HEK293 (cell line): ENCODE data around the gene DCLK1.

Source experiments
- FEZF1 ChIP-seq: fragments of 450-650 bp; formaldehyde crosslinking; IDR thresholded peaks from 2 replicates; pipeline ENCODE4 v1.5.1; 2016; ENCODE audit warnings: missing biosample characterization, missing genetic modification characterization
- GFI1B ChIP-seq: fragments of 450-650 bp; formaldehyde crosslinking; IDR thresholded peaks from 2 replicates; pipeline ENCODE4 v1.5.1; 2016; ENCODE audit warnings: missing biosample characterization, missing genetic modification characterization
- HOXA7 ChIP-seq: sonication (generic); formaldehyde crosslinking; IDR thresholded peaks from 2 replicates; pipeline ENCODE4 v1.8.1; 2022; ENCODE audit warnings: missing genetic modification reagents, borderline replicate concordance
- IKZF3 ChIP-seq: fragments of 450-650 bp; IDR thresholded peaks from 2 replicates; pipeline ENCODE4 v1.5.0; 2018; ENCODE audit warnings: missing biosample characterization, mild to moderate bottlenecking, missing genetic modification characterization, moderate library complexity
- KLF10 ChIP-seq: fragments of 450-650 bp; IDR thresholded peaks from 2 replicates; pipeline ENCODE4 v1.5.1; 2018; ENCODE audit warnings: missing biosample characterization, mild to moderate bottlenecking, missing genetic modification characterization
- TRIM28 ChIP-seq: IDR thresholded peaks from 2 replicates; pipeline ENCODE4 v1.6.1; 2011; ENCODE audit warnings: low read length, control low read depth, borderline replicate concordance
- ZBTB8A ChIP-seq: fragments of 450-650 bp; formaldehyde crosslinking; IDR thresholded peaks from 2 replicates; pipeline ENCODE4 v1.5.1; 2016; ENCODE audit warnings: missing biosample characterization, missing genetic modification characterization
- ZFHX2 ChIP-seq: fragments of 450-650 bp; formaldehyde crosslinking; conservative IDR thresholded peaks from 2 replicates; pipeline ENCODE4 v1.5.1; 2016; ENCODE audit warnings: missing biosample characterization, missing genetic modification characterization
- ZNF19 ChIP-seq: fragments of 450-650 bp; formaldehyde crosslinking; IDR thresholded peaks from 2 replicates; pipeline ENCODE4; 2016; ENCODE audit warnings: missing biosample characterization, missing genetic modification characterization, low read depth
- ZNF214 ChIP-seq: fragments of 450-650 bp; formaldehyde crosslinking; IDR thresholded peaks from 2 replicates; pipeline ENCODE4 v1.5.1; 2017; ENCODE audit warnings: missing biosample characterization, mild to moderate bottlenecking, missing genetic modification characterization, borderline replicate concordance
- ZNF23 ChIP-seq: fragments of 450-650 bp; formaldehyde crosslinking; IDR thresholded peaks from 2 replicates; pipeline ENCODE4 v1.5.1; 2016; ENCODE audit warnings: missing biosample characterization, missing genetic modification characterization, borderline replicate concordance
- ZNF266 ChIP-seq: fragments of 450-650 bp; formaldehyde crosslinking; IDR thresholded peaks from 2 replicates; pipeline ENCODE4 v1.5.1; 2016; ENCODE audit warnings: missing biosample characterization, missing genetic modification characterization, low read depth
- ZNF311 ChIP-seq: fragments of 450-650 bp; formaldehyde crosslinking; IDR thresholded peaks from 2 replicates; pipeline ENCODE4 v1.5.1; 2017; ENCODE audit warnings: missing biosample characterization, missing genetic modification characterization, borderline replicate concordance
- ZNF354C ChIP-seq: fragments of 450-650 bp; formaldehyde crosslinking; IDR thresholded peaks from 2 replicates; pipeline ENCODE4 v1.5.1; 2016; ENCODE audit warnings: missing biosample characterization, missing genetic modification characterization, low read depth, borderline replicate concordance
- ZNF366 ChIP-seq: fragments of 450-650 bp; formaldehyde crosslinking; conservative IDR thresholded peaks from 2 replicates; pipeline ENCODE4 v1.5.1; 2016; ENCODE audit warnings: missing biosample characterization, missing genetic modification characterization
- ZNF37A ChIP-seq: fragments of 450-650 bp; IDR thresholded peaks from 2 replicates; pipeline ENCODE4 v1.5.1; 2018; ENCODE audit warnings: missing biosample characterization, missing genetic modification characterization
- ZNF48 ChIP-seq: fragments of 450-650 bp; formaldehyde crosslinking; IDR thresholded peaks from 2 replicates; pipeline ENCODE4 v1.5.1; 2016; ENCODE audit warnings: missing biosample characterization, missing genetic modification characterization
- ZNF510 ChIP-seq: fragments of 450-650 bp; formaldehyde crosslinking; IDR thresholded peaks from 2 replicates; pipeline ENCODE4 v1.5.1; 2018; ENCODE audit warnings: mild to moderate bottlenecking, missing genetic modification characterization, missing biosample characterization; ENCODE audit not compliant: insufficient replicate concordance
- ZNF549 ChIP-seq: fragments of 450-650 bp; IDR thresholded peaks from 2 replicates; pipeline ENCODE4 v1.5.1; 2018; ENCODE audit warnings: missing biosample characterization, missing genetic modification characterization, mild to moderate bottlenecking, inconsistent platforms, moderate library complexity
- ZNF623 ChIP-seq: fragments of 450-650 bp; formaldehyde crosslinking; IDR thresholded peaks from 2 replicates; pipeline ENCODE4 v1.5.1; 2016; ENCODE audit warnings: missing biosample characterization, missing genetic modification characterization
- ZNF658 ChIP-seq: fragments of 450-650 bp; formaldehyde crosslinking; IDR thresholded peaks from 2 replicates; pipeline ENCODE4; 2016; ENCODE audit warnings: missing biosample characterization, missing genetic modification characterization
- ZNF76 ChIP-seq: fragments of 450-650 bp; formaldehyde crosslinking; IDR thresholded peaks from 2 replicates; pipeline ENCODE4; 2016; ENCODE audit warnings: low read depth, missing biosample characterization, missing genetic modification characterization, borderline replicate concordance
- ZNF837 ChIP-seq: fragments of 450-650 bp; formaldehyde crosslinking; IDR thresholded peaks from 2 replicates; pipeline ENCODE4 v1.5.1; 2016; ENCODE audit warnings: missing biosample characterization, missing genetic modification characterization
- TF ChIP-seq, protein P1 (sequence below): fragments of 450-650 bp; IDR thresholded peaks from 2 replicates; pipeline ENCODE4 v1.5.1; 2018; ENCODE audit warnings: missing biosample characterization, mild to moderate bottlenecking, missing genetic modification characterization
- TF ChIP-seq, protein P2 (sequence below): fragments of 450-650 bp; formaldehyde crosslinking; IDR thresholded peaks from 2 replicates; pipeline ENCODE4 v1.5.1; 2017; ENCODE audit warnings: missing biosample characterization, missing genetic modification characterization
- TF ChIP-seq, protein P3 (sequence below): fragments of 450-650 bp; formaldehyde crosslinking; IDR thresholded peaks from 2 replicates; pipeline ENCODE4 v1.5.1; 2016; ENCODE audit warnings: missing biosample characterization, missing genetic modification characterization
- TF ChIP-seq, protein P4 (sequence below): fragments of 450-650 bp; formaldehyde crosslinking; IDR thresholded peaks from 2 replicates; pipeline ENCODE4 v1.5.1; 2017; ENCODE audit warnings: missing biosample characterization, mild to moderate bottlenecking, missing genetic modification characterization, moderate library complexity
- TF ChIP-seq, protein P5 (sequence below): fragments of 450-650 bp; formaldehyde crosslinking; IDR thresholded peaks from 2 replicates; pipeline ENCODE4 v1.5.1; 2017; ENCODE audit warnings: missing biosample characterization, missing genetic modification characterization
- TF ChIP-seq, protein P6 (sequence below): IDR thresholded peaks from 2 replicates; pipeline ENCODE4 v1.6.1; 2011; ENCODE audit warnings: mild to moderate bottlenecking, low read depth, low read length, borderline replicate concordance

DCLK1 gene

DNA sequence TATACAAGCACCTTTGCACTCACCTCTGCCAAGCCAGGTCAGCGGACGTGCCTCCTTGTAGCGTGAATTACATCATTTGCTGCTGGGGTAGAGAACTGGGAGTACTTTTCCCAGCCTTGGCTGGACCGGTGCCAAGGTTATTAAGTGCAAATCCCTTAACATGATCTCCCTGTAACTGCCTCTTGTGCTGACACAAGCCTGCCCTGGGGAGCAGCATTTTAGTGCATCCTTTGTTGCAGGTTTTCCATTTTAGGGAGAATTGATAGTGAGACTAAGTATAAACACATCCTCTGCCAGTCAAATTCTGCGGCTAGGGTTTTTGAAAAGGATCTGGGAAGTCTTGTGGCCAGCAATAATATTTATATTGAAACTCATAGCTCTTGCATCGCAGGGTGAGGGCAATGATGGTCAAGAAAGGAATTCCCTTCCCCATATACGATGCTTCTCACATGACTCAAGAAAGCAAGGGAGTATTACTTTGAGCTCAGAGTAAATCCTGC is 32.7 kb upstream of the DCLK1 start (continued):
- TF ChIP-seq, protein P1, sequence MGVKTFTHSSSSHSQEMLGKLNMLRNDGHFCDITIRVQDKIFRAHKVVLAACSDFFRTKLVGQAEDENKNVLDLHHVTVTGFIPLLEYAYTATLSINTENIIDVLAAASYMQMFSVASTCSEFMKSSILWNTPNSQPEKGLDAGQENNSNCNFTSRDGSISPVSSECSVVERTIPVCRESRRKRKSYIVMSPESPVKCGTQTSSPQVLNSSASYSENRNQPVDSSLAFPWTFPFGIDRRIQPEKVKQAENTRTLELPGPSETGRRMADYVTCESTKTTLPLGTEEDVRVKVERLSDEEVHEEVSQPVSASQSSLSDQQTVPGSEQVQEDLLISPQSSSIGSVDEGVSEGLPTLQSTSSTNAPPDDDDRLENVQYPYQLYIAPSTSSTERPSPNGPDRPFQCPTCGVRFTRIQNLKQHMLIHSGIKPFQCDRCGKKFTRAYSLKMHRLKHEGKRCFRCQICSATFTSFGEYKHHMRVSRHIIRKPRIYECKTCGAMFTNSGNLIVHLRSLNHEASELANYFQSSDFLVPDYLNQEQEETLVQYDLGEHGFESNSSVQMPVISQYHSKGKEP (tag by site-specific recombination): peak; percentile 100
- 0 out of 2 replicates have a peak, but pooled peaks have one; percentile 22 for TF ChIP-seq ZBTB8A (tag by site-specific recombination)
- TF ChIP-seq, protein P2, sequence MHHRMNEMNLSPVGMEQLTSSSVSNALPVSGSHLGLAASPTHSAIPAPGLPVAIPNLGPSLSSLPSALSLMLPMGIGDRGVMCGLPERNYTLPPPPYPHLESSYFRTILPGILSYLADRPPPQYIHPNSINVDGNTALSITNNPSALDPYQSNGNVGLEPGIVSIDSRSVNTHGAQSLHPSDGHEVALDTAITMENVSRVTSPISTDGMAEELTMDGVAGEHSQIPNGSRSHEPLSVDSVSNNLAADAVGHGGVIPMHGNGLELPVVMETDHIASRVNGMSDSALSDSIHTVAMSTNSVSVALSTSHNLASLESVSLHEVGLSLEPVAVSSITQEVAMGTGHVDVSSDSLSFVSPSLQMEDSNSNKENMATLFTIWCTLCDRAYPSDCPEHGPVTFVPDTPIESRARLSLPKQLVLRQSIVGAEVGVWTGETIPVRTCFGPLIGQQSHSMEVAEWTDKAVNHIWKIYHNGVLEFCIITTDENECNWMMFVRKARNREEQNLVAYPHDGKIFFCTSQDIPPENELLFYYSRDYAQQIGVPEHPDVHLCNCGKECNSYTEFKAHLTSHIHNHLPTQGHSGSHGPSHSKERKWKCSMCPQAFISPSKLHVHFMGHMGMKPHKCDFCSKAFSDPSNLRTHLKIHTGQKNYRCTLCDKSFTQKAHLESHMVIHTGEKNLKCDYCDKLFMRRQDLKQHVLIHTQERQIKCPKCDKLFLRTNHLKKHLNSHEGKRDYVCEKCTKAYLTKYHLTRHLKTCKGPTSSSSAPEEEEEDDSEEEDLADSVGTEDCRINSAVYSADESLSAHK (tag by site-specific recombination): peak; percentile 94
- TF ChIP-seq ZFHX2: no peak
- TF ChIP-seq HOXA7 (CRISPR knock-in tag): no peak
- TF ChIP-seq, protein P3, sequence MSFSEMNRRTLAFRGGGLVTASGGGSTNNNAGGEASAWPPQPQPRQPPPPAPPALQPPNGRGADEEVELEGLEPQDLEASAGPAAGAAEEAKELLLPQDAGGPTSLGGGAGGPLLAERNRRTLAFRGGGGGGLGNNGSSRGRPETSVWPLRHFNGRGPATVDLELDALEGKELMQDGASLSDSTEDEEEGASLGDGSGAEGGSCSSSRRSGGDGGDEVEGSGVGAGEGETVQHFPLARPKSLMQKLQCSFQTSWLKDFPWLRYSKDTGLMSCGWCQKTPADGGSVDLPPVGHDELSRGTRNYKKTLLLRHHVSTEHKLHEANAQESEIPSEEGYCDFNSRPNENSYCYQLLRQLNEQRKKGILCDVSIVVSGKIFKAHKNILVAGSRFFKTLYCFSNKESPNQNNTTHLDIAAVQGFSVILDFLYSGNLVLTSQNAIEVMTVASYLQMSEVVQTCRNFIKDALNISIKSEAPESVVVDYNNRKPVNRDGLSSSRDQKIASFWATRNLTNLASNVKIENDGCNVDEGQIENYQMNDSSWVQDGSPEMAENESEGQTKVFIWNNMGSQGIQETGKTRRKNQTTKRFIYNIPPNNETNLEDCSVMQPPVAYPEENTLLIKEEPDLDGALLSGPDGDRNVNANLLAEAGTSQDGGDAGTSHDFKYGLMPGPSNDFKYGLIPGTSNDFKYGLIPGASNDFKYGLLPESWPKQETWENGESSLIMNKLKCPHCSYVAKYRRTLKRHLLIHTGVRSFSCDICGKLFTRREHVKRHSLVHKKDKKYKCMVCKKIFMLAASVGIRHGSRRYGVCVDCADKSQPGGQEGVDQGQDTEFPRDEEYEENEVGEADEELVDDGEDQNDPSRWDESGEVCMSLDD (tag by site-specific recombination): no peak
- no peak for TF ChIP-seq ZNF510 (tag by site-specific recombination)
- TF ChIP-seq ZNF354C (tag by site-specific recombination): no peak
- TF ChIP-seq ZNF37A (tag by site-specific recombination): no peak
- TF ChIP-seq ZNF837: no peak
- peak; percentile 33; the same call in 1 of the 2 replicates for TF ChIP-seq TRIM28
- peak; percentile 58; the same call in 1 of the 2 replicates for TF ChIP-seq ZNF366
- no peak for TF ChIP-seq ZNF214 (tag by site-specific recombination)
- TF ChIP-seq ZNF623 (tag by site-specific recombination): no peak
- TF ChIP-seq KLF10: peak; percentile 83
- peak; percentile 96 for TF ChIP-seq FEZF1 (tag by site-specific recombination)
- TF ChIP-seq ZNF658 (tag by site-specific recombination): no peak
- TF ChIP-seq ZNF19 (tag by site-specific recombination): no peak
- TF ChIP-seq ZNF311 (tag by site-specific recombination): no peak
- no peak for TF ChIP-seq ZNF48 (tag by site-specific recombination)
- TF ChIP-seq ZNF23 (tag by site-specific recombination): no peak
- TF ChIP-seq GFI1B (tag by site-specific recombination): peak; percentile 45; the same call in 1 of the 2 replicates
- no peak for TF ChIP-seq ZNF266 (tag by site-specific recombination)
- no peak for TF ChIP-seq ZNF76 (tag by site-specific recombination)
- TF ChIP-seq, protein P4, sequence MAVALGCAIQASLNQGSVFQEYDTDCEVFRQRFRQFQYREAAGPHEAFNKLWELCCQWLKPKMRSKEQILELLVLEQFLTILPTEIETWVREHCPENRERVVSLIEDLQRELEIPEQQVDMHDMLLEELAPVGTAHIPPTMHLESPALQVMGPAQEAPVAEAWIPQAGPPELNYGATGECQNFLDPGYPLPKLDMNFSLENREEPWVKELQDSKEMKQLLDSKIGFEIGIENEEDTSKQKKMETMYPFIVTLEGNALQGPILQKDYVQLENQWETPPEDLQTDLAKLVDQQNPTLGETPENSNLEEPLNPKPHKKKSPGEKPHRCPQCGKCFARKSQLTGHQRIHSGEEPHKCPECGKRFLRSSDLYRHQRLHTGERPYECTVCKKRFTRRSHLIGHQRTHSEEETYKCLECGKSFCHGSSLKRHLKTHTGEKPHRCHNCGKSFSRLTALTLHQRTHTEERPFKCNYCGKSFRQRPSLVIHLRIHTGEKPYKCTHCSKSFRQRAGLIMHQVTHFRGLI: no peak
- TF ChIP-seq, protein P5, sequence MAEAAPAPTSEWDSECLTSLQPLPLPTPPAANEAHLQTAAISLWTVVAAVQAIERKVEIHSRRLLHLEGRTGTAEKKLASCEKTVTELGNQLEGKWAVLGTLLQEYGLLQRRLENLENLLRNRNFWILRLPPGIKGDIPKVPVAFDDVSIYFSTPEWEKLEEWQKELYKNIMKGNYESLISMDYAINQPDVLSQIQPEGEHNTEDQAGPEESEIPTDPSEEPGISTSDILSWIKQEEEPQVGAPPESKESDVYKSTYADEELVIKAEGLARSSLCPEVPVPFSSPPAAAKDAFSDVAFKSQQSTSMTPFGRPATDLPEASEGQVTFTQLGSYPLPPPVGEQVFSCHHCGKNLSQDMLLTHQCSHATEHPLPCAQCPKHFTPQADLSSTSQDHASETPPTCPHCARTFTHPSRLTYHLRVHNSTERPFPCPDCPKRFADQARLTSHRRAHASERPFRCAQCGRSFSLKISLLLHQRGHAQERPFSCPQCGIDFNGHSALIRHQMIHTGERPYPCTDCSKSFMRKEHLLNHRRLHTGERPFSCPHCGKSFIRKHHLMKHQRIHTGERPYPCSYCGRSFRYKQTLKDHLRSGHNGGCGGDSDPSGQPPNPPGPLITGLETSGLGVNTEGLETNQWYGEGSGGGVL (tag by site-specific recombination): no peak
- TF ChIP-seq ZNF549: no peak
- TF ChIP-seq, protein P6, sequence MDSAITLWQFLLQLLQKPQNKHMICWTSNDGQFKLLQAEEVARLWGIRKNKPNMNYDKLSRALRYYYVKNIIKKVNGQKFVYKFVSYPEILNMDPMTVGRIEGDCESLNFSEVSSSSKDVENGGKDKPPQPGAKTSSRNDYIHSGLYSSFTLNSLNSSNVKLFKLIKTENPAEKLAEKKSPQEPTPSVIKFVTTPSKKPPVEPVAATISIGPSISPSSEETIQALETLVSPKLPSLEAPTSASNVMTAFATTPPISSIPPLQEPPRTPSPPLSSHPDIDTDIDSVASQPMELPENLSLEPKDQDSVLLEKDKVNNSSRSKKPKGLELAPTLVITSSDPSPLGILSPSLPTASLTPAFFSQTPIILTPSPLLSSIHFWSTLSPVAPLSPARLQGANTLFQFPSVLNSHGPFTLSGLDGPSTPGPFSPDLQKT: no peak
- peak; percentile 85 for TF ChIP-seq IKZF3
